ENCODE results near the gene RAPGEF2.

- TF ChIP-seq EZH2 (IDR thresholded peaks at IDR 0.05; ENCODE audit: borderline replicate concordance, control insufficient read depth, low read depth, low read length) (no peak), FOS (IDR thresholded peaks at IDR 0.05; ENCODE audit: borderline replicate concordance, extremely low read depth, insufficient read length) (no peak), ZZZ3 (IDR thresholded peaks at IDR 0.05; ENCODE audit: control insufficient read depth, insufficient read length, low read depth) (no peak), CTCF (IDR thresholded peaks at IDR 0.05 in 2 of 3, conservative IDR thresholded peaks at IDR 0.05 in 1 of 3; ENCODE audit: control insufficient read depth in 2 of 3, extremely low read depth in 1 of 3, insufficient read depth in 1 of 3, low read depth in 3 of 3, low read length in 3 of 3) (no peak), POLR2A (IDR thresholded peaks at IDR 0.05; ENCODE audit: low read depth, low read length) (no peak)
Measured at GRCh38 chr4:159305129-159305528, 202.2 kb downstream of the RAPGEF2 start.
